ENCODE measurements around the gene CCDC69. TPM values are rescaled to one million over a fixed set of nuclear protein-coding genes. Genes with fewer than 3 reads are reported as not detected.

The CCDC69 gene
- polyA plus RNA-seq, 2 of the 4 experiments (the other 2 are of a cell fraction): 2.9 to 3.0 TPM

Other genes with a start within 250 kb of the CCDC69 start
- gene GPX3, start 203.5 kb downstream of the CCDC69 start, polyA plus RNA-seq (2011; rRNA removed): 26.4 and 34.8 TPM in 2 replicates
- 13.6 to 16.8 TPM (median 16.2 TPM) in 3 replicates for gene GPX3, start 203.5 kb downstream of the CCDC69 start, polyA plus RNA-seq (2017; fragmentation: RNase III; extraction: RNeasy Plus Mini Kit Qiagen cat#74134 plus additional on column Dnase treatment)
- 43.4 and 48.4 TPM in 2 replicates for gene TNIP1, start 143.1 kb downstream of the CCDC69 start, polyA plus RNA-seq (2011; rRNA removed)
- 53.4 to 68.2 TPM (median 55.8 TPM) in 3 replicates for gene TNIP1, start 143.1 kb downstream of the CCDC69 start, polyA plus RNA-seq (2017; fragmentation: RNase III; extraction: RNeasy Plus Mini Kit Qiagen cat#74134 plus additional on column Dnase treatment)
- gene ANXA6, start 66.3 kb downstream of the CCDC69 start, polyA plus RNA-seq (2011; rRNA removed): 32.4 and 34.9 TPM in 2 replicates
- 44.6 to 55.7 TPM (median 53.0 TPM) in 3 replicates for gene ANXA6, start 66.3 kb downstream of the CCDC69 start, polyA plus RNA-seq (2017; fragmentation: RNase III; extraction: RNeasy Plus Mini Kit Qiagen cat#74134 plus additional on column Dnase treatment)
- gene GM2A, start 29.1 kb upstream of the CCDC69 start, polyA plus RNA-seq (2011; rRNA removed): 9.6 and 13.8 TPM in 2 replicates
- 16.4 to 17.4 TPM (median 17.2 TPM) in 3 replicates for gene GM2A, start 29.1 kb upstream of the CCDC69 start, polyA plus RNA-seq (2017; fragmentation: RNase III; extraction: RNeasy Plus Mini Kit Qiagen cat#74134 plus additional on column Dnase treatment)
- not detected in 2 replicates for gene SLC36A3, start 79.7 kb upstream of the CCDC69 start, polyA plus RNA-seq (2011; rRNA removed)
- gene SLC36A3, start 79.7 kb upstream of the CCDC69 start, polyA plus RNA-seq (2017; fragmentation: RNase III; extraction: RNeasy Plus Mini Kit Qiagen cat#74134 plus additional on column Dnase treatment): not detected in 3 replicates
- gene SLC36A2, start 123.5 kb upstream of the CCDC69 start, polyA plus RNA-seq (2011; rRNA removed): not detected in 2 replicates
- not detected in 3 replicates for gene SLC36A2, start 123.5 kb upstream of the CCDC69 start, polyA plus RNA-seq (2017; fragmentation: RNase III; extraction: RNeasy Plus Mini Kit Qiagen cat#74134 plus additional on column Dnase treatment)
- gene SLC36A1, start 223.5 kb upstream of the CCDC69 start, polyA plus RNA-seq (2011; rRNA removed): 10.8 and 12.4 TPM in 2 replicates
- gene SLC36A1, start 223.5 kb upstream of the CCDC69 start, polyA plus RNA-seq (2017; fragmentation: RNase III; extraction: RNeasy Plus Mini Kit Qiagen cat#74134 plus additional on column Dnase treatment): 7.2 to 7.6 TPM (median 7.4 TPM) in 3 replicates